Lower lobe of right lung (tissue), 2 donors: Measurements from ENCODE around the gene TSSK6. TPM values are rescaled to one million over a fixed set of nuclear protein-coding genes. Genes with fewer than 3 reads are reported as not detected.

ENCODE experiments used
- ATAC-seq, 2 donors: fragments of 200-7000 bp; cut with Tn5 transposase; one replicate each; pipeline ENCODE4 v1.9.1; 2020 to 2022; ENCODE audit warnings: mild to moderate bottlenecking in 2 of 2, moderate library complexity in 2 of 2
- DNase-seq: peaks from one replicate; pipeline ENCODE4 v3.0.0-alpha.2; 2020
- H3K27ac ChIP-seq: fragments of 200-600 bp; one replicate; pipeline ENCODE4 v1.8.0; 2022
- H3K27me3 ChIP-seq: fragments of 200-600 bp; one replicate; pipeline ENCODE4 v1.8.0; 2022; ENCODE audit warnings: low read depth
- H3K36me3 ChIP-seq: fragments of 200-600 bp; one replicate; pipeline ENCODE4 v1.8.0; 2022; ENCODE audit warnings: mild to moderate bottlenecking
- H3K4me1 ChIP-seq: fragments of 200-600 bp; one replicate; pipeline ENCODE4 v1.8.0; 2022
- H3K4me3 ChIP-seq: fragments of 200-600 bp; one replicate; pipeline ENCODE4 v1.8.0; 2022; ENCODE audit warnings: mild to moderate bottlenecking
- H3K9me3 ChIP-seq: fragments of 200-600 bp; one replicate; pipeline ENCODE4 v1.8.0; 2022
- CTCF ChIP-seq: fragments of 200-600 bp; IDR thresholded peaks from one replicate; pipeline ENCODE4 v1.8.0; 2022; ENCODE audit warnings: antibody characterized with exemption, mild to moderate bottlenecking
- intact Hi-C: fragments of 100-400 bp; cut with DNase I; formaldehyde crosslinking; loops from one replicate; pipeline ENCODE4 v1.11.0; 2022
- total RNA-seq: library from RNA; stranded (reverse); fragmentation: NEBNext Ultra II Directional; extraction: Animal tissue kit (Norgen Biotek cat#: 25700); gene quantifications from one replicate; pipeline ENCODE4 v1.2.1, GENCODE V29; 2021
- donor health status: DM: no; HTN: yes; CAD: no; lungs with severe emphysema.

The TSSK6 gene
- total RNA-seq, 1 donor from 2014 or later = 2.9 TPM

GRCh38 chr19:19471682-19472081 is 43.7 kb downstream of the TSSK6 start:
- H3K27ac ChIP-seq = no peak overlapping the region
- intact Hi-C loops = no loop called here

DNA sequence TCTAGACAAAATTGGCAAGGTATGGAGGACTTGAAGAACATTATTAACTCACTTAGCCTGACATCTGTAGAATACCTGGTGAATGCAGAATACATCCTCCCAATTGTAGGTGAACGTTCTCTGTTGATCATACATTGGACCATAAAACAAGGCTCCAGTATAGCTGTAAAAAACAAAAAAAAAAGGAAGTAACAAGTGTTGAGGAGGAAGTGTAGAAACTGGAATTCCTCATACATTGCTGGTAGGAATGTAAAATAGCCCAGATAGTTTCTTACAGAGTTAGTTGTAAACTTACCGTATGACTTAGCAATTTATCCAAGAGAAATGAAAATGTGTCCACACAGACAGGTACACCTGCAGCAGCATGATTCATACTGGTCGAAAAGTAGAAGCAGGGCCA is 44.8 kb downstream of the TSSK6 start:
- Histone ChIP-seq H3K4me1 (peaks cover 32% of the 10 kb centered on the region), H3K27me3 (no peaks in the 10 kb centered on the region), H3K4me3 (no peak overlapping the region), H3K27ac (no peak overlapping the region), H3K36me3 (peaks cover 36% of the 10 kb centered on the region), H3K9me3 (peaks cover 16% of the 10 kb centered on the region)
- intact Hi-C loops = no loop called here
- ATAC-seq (no peak), DNase-seq (no peak)
- TF ChIP-seq CTCF = no peak

More at GRCh38 chr19:19471682-19472081, 43.7 kb downstream of the TSSK6 start:
- Histone ChIP-seq H3K4me3 (no peak overlapping the region), H3K27me3 (no peaks in the 10 kb centered on the region), H3K9me3 (peaks cover 16% of the 10 kb centered on the region), H3K36me3 (peaks cover 25% of the 10 kb centered on the region), H3K4me1 (peaks cover 42% of the 10 kb centered on the region)
- no peak for TF ChIP-seq CTCF
- ATAC-seq (no peak), DNase-seq (no peak)

DNA sequence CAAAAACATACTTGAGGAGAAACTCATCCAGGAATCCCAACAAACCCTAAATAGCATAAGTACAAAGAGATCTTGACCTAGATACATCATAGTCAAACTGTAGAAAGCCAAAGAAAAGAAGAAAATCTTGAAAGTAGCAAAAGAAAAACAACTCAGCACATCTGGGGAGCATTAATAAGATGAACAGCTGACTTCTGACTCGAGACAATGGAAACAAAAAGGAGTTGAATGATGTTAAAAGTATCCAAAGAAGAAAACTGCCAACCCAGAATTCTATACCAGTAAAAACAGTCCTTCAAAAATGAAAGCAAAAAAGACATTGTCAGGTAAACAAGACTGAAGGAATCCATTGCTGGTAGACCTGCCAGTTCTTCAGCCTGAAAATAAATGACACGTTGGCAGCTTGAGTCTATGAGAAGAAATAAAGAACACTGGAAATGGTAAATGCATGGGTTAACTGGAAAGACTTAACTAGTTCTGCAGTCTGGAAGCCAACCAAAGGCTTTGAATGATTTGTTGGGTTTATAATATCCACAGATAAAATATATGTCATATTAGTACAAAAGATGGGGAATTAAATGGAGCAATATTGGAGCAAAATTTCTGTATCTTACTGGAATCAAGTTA is 46.8 kb downstream of the TSSK6 start:
- Histone ChIP-seq H3K36me3 (peaks cover 37% of the 10 kb centered on the region), H3K4me1 (peaks cover 41% of the 10 kb centered on the region), H3K9me3 (peaks cover 16% of the 10 kb centered on the region), H3K4me3 (no peak overlapping the region), H3K27ac (no peak overlapping the region), H3K27me3 (no peaks in the 10 kb centered on the region)
- DNase-seq (no peak), ATAC-seq (no peak)
- intact Hi-C loops = no loop called here
- TF ChIP-seq CTCF = no peak

DNA sequence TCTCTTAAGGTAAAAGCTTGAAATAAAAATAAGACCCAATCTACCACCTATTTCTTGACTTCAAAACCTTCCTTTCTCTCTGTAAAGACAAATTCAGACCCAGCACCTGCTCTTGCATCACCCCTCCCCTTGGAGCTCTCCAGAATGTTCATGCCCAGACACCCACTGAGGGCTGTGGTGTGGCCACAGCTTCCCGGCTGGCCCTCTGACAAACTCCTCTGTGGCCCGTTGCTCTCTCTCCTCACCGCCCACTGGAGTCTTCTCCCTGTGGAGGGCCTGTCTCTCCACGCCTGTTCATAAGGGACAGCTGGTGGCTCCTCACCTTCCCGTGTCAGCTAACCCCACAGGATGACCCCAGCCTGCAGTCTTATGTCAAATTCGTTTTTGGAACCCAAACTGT is 49.1 kb downstream of the TSSK6 start:
- peak; percentile 39 for DNase-seq
- Histone ChIP-seq H3K27me3 (no peaks in the 10 kb centered on the region), H3K4me1 (peaks cover 47% of the 10 kb centered on the region), H3K9me3 (peaks cover 16% of the 10 kb centered on the region), H3K27ac (no peak overlapping the region), H3K4me3 (no peak overlapping the region), H3K36me3 (peaks cover 31% of the 10 kb centered on the region)
- ATAC-seq = no peak
- no peak for TF ChIP-seq CTCF
- intact Hi-C loops = no loop called here

- H3K9me3 ChIP-seq = peaks cover 16% of the 10 kb centered on the region
Measured at GRCh38 chr19:19465436-19466070, 49.8 kb downstream of the TSSK6 start.

More at GRCh38 chr19:19465436-19466070, 49.8 kb downstream of the TSSK6 start:
- Histone ChIP-seq H3K27me3 (no peaks in the 10 kb centered on the region), H3K27ac (no peak overlapping the region), H3K4me1 (peaks cover 48% of the 10 kb centered on the region), H3K4me3 (no peak overlapping the region), H3K36me3 (peaks cover 31% of the 10 kb centered on the region)
- DNase-seq = peak; percentile 36
- no peak for ATAC-seq
- intact Hi-C loops = no loop called here
- no peak for TF ChIP-seq CTCF
